Measurements from ENCODE around the gene HIGD1C.

DNA sequence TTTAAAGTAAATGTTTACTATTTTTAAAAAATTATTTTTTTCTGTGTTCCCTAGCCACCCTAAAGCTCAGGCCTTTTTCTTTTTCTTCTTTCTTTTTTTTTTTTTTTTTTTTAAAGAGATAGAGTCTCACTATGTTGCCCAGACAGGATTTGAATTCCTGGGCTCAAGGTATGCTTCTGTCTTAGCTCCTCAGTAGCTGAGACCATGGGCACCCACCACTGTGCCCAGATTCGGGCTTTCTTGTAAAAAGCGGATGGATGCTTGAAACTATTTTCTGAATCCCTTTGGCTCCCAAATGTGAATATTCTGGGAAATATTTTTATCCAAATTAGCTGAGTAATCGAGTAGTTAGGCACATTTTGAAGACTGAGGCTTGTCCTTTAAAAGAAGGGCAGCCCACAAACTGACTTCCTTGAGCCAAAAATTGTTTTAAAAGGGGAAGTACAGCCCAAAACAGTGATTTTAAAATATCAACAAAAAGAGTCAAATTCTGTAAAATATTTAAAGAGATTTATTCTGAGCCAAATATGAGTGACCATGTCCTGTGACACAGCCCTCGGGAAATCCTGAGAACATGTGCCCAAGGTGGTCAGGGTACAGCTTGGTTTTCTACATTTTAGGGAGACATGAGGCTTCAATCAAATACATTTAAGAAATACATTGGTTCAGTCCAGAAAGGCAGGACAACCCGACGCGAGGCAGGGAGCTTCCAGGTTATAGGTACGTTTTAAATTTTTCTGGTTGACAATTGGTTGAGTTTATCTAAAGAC is 28.8 kb upstream of the HIGD1C start:
- TF ChIP-seq FOXM1 (IDR thresholded peaks at IDR 0.05; ENCODE audit: borderline replicate concordance) (no peak), BHLHE40 (IDR thresholded peaks at IDR 0.05; ENCODE audit: borderline replicate concordance) (no peak), NFRKB (IDR thresholded peaks at IDR 0.05) (no peak), SP1 (IDR thresholded peaks at IDR 0.05) (no peak), ELF4 (IDR thresholded peaks at IDR 0.05) (no peak), LEF1 (IDR thresholded peaks at IDR 0.05; ENCODE audit: borderline replicate concordance) (no peak), SUZ12 (IDR thresholded peaks at IDR 0.05) (no peak), FOXA1 (IDR thresholded peaks at IDR 0.05) (no peak)
